RPMI7951 (cell line): ENCODE results near the gene KCNIP1. TPM values are rescaled to one million over a fixed set of nuclear protein-coding genes. Genes with fewer than 3 reads are reported as not detected.

Source experiments
- DNase-seq: peaks from one replicate; pipeline ENCODE4 v3.0.0-alpha.2; 2012; ENCODE audit warnings: low read depth
- total RNA-seq: library from RNA; depleted of rRNA; stranded (reverse); fragments of >200 nt; shearing (Covaris generic); gene quantifications from 2 replicates; pipeline ENCODE4 v1.2.3, GENCODE V29; 2014

The KCNIP1 gene
- total RNA-seq, 1 experiment from 2014 or later: not detected

- no peak for DNase-seq
These were observed 5.0 kb downstream of the KCNIP1 start for GRCh38 chr5:170508660-170509347.

GRCh38 chr5:170509348-170509660 lies 5.5 kb downstream of the KCNIP1 start:
- DNase-seq: no peak

- no peak for DNase-seq
These were observed 6.3 kb downstream of the KCNIP1 start for GRCh38 chr5:170510126-170510525.

- DNase-seq: no peak
These were observed 6.7 kb downstream of the KCNIP1 start for GRCh38 chr5:170510559-170510958.

GRCh38 chr5:170511551-170512258 lies 7.9 kb downstream of the KCNIP1 start:
- DNase-seq: no peak

- DNase-seq: no peak
These were observed 10.2 kb downstream of the KCNIP1 start for GRCh38 chr5:170513856-170514525.

- no peak for DNase-seq
These were observed 13.6 kb downstream of the KCNIP1 start for GRCh38 chr5:170517411-170517810.

- no peak for DNase-seq
These were observed 14.5 kb downstream of the KCNIP1 start for GRCh38 chr5:170518277-170518676.

GRCh38 chr5:170519549-170519948 lies 15.7 kb downstream of the KCNIP1 start:
- no peak for DNase-seq

- no peak for DNase-seq
These were observed 16.6 kb downstream of the KCNIP1 start for GRCh38 chr5:170520372-170520771.

- DNase-seq: peak; percentile 88
These were observed 18.7 kb downstream of the KCNIP1 start for GRCh38 chr5:170522211-170523141.

- DNase-seq: peak; percentile 22
These were observed 19.3 kb downstream of the KCNIP1 start for GRCh38 chr5:170523142-170523551.

GRCh38 chr5:170523830-170524229 lies 20.0 kb downstream of the KCNIP1 start:
- DNase-seq: no peak

- DNase-seq: no peak
These were observed 20.8 kb downstream of the KCNIP1 start for GRCh38 chr5:170524576-170524975.

GRCh38 chr5:170525470-170526211 lies 21.8 kb downstream of the KCNIP1 start:
- no peak for DNase-seq

- DNase-seq: no peak
These were observed 24.2 kb downstream of the KCNIP1 start for GRCh38 chr5:170527991-170528390.

- DNase-seq: no peak
These were observed 25.2 kb downstream of the KCNIP1 start for GRCh38 chr5:170528976-170529375.

GRCh38 chr5:170532935-170533334 lies 29.1 kb downstream of the KCNIP1 start:
- DNase-seq: no peak

- DNase-seq: no peak
These were observed 29.6 kb downstream of the KCNIP1 start for GRCh38 chr5:170533383-170533782.

GRCh38 chr5:170534177-170534576 lies 30.4 kb downstream of the KCNIP1 start:
- no peak for DNase-seq

GRCh38 chr5:170534941-170535340 lies 31.1 kb downstream of the KCNIP1 start:
- DNase-seq: no peak
